Measurements from ENCODE around the gene ABCB8.
"Not testable (repeated sequence)": the region's sequence is repeated elsewhere in the genome, so short reads cannot be mapped to it uniquely, and the experiment has no call there.

Gene ABCB8

DNA sequence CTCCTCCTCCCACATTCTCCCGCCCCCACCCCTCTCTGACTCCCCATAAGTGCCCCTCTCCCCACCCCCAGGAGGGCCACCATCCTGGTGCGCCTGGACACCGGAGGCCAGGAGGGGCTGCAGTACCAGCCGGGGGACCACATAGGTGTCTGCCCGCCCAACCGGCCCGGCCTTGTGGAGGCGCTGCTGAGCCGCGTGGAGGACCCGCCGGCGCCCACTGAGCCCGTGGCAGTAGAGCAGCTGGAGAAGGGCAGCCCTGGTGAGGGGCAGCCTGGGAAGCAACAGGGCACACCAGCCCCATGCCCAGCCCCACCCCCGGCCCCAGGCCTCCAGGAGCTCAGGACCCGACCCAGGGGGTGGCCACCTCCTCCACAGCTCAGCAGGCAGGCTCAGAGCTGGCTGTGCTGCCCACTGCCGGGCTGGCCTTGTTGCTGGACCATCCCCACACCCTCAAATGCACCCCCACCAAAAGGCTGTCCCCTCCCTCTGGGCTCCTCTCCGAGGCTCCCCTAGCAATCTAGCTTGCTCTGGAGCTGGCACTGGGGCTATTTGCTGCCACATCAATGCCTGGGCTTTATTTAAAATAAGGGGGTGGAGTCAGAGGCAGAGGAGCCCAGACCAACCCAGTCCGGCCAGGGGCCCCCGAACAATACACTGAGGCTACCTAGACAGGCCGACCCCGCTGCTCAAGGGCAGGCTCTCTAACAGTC lies 18.8 kb upstream of the ABCB8 start:
- H3K27me3 ChIP-seq (ENCODE audit: low read depth, low read length): peaks cover 5% of the 10 kb centered on the region
- no peaks in the 10 kb centered on the region for H3K9me3 ChIP-seq (ENCODE audit: control insufficient read depth in 1 of 2, low read length in 2 of 2)
- no peak overlapping the region for H3K27ac ChIP-seq (ENCODE audit: low read length)
- H3K4me1 ChIP-seq (ENCODE audit: control insufficient read depth in 1 of 2, insufficient read depth in 2 of 2, low read length in 2 of 2): peaks cover 6 to 36% of the 10 kb centered on the region in 2 donors
- no peaks in the 10 kb centered on the region for H3K36me3 ChIP-seq (ENCODE audit: control insufficient read depth in 1 of 2, insufficient read depth in 2 of 2, low read length in 2 of 2)
- H3K4me3 ChIP-seq (ENCODE audit: low read depth in 1 of 2, low read length in 2 of 2): no peak overlapping the region

DNA sequence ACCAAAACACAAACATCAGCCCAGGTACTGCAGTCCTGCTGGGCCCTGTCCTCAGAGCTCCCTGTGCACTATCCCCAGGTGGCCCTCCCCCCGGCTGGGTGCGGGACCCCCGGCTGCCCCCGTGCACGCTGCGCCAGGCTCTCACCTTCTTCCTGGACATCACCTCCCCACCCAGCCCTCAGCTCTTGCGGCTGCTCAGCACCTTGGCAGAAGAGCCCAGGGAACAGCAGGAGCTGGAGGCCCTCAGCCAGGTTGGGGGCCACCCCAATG lies 18.3 kb upstream of the ABCB8 start:
- Histone ChIP-seq H3K27ac (ENCODE audit: low read length) (no peak overlapping the region), H3K9me3 (ENCODE audit: control insufficient read depth in 1 of 2, low read length in 2 of 2) (no peaks in the 10 kb centered on the region), H3K27me3 (ENCODE audit: low read depth, low read length) (peaks cover 5% of the 10 kb centered on the region), H3K36me3 (ENCODE audit: control insufficient read depth in 1 of 2, insufficient read depth in 2 of 2, low read length in 2 of 2) (no peaks in the 10 kb centered on the region), H3K4me3 (ENCODE audit: low read depth in 1 of 2, low read length in 2 of 2) (no peak overlapping the region), H3K4me1 (ENCODE audit: control insufficient read depth in 1 of 2, insufficient read depth in 2 of 2, low read length in 2 of 2) (peaks cover 6 to 36% of the 10 kb centered on the region in 2 donors)

DNA sequence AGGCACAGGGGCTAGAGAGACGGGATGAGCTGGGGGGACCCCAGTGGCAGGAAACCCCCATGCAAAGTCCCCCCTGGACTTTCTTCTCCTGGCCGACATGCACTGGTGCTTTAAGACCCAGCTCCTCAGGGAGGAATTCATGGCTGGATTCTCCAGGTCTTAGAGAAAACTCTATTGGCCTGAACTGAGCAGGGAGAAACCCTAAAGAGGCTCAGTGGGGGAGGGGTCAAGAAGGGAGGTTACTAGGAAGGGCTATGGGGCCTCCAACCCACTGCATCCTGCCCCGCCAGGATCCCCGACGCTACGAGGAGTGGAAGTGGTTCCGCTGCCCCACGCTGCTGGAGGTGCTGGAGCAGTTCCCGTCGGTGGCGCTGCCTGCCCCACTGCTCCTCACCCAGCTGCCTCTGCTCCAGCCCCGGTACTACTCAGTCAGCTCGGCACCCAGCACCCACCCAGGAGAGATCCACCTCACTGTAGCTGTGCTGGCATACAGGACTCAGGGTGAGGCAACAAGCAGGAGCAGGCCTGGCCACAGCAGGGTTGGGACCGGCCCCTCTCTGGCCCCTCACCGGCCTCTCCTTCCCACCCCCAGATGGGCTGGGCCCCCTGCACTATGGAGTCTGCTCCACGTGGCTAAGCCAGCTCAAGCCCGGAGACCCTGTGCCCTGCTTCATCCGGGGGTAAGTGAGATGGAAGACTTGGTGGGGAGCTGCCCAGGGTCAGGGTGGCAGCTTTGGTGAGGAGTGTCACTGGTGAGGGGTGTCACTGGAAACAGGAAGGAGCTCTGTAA lies 17.7 kb upstream of the ABCB8 start:
- Histone ChIP-seq H3K27ac (ENCODE audit: low read length) (no peak overlapping the region), H3K36me3 (ENCODE audit: control insufficient read depth in 1 of 2, insufficient read depth in 2 of 2, low read length in 2 of 2) (no peaks in the 10 kb centered on the region), H3K27me3 (ENCODE audit: low read depth, low read length) (peaks cover 7% of the 10 kb centered on the region), H3K4me3 (ENCODE audit: low read depth in 1 of 2, low read length in 2 of 2) (no peak overlapping the region), H3K4me1 (ENCODE audit: control insufficient read depth in 1 of 2, insufficient read depth in 2 of 2, low read length in 2 of 2) (peaks cover 6 to 36% of the 10 kb centered on the region in 2 donors), H3K9me3 (ENCODE audit: control insufficient read depth in 1 of 2, low read length in 2 of 2) (no peaks in the 10 kb centered on the region)

DNA sequence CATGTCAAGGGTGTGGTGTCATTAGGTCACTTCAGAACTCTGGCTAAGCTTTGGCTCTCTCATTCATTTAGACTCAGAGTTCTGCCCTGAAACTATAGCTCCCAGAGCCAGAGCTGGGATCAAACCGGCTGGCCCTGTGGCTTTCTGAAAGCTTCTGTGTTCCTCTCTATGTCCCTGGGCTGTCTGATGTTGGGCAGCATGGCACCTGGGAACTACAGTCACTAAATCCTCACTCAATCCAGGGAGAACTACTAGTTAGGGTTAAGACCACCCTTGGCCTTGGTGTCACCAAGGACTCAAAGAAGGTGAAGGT lies 17.2 kb upstream of the ABCB8 start:
- H3K4me1 ChIP-seq (ENCODE audit: control insufficient read depth in 1 of 2, insufficient read depth in 2 of 2, low read length in 2 of 2): peaks cover 6 to 36% of the 10 kb centered on the region in 2 donors
- H3K27ac ChIP-seq (ENCODE audit: low read length): no peak overlapping the region
- H3K36me3 ChIP-seq (ENCODE audit: control insufficient read depth in 1 of 2, insufficient read depth in 2 of 2, low read length in 2 of 2): no peaks in the 10 kb centered on the region
- no peaks in the 10 kb centered on the region for H3K9me3 ChIP-seq (ENCODE audit: control insufficient read depth in 1 of 2, low read length in 2 of 2)
- H3K4me3 ChIP-seq (ENCODE audit: low read depth in 1 of 2, low read length in 2 of 2): no peak overlapping the region
- H3K27me3 ChIP-seq (ENCODE audit: low read depth, low read length): peaks cover 10% of the 10 kb centered on the region

DNA sequence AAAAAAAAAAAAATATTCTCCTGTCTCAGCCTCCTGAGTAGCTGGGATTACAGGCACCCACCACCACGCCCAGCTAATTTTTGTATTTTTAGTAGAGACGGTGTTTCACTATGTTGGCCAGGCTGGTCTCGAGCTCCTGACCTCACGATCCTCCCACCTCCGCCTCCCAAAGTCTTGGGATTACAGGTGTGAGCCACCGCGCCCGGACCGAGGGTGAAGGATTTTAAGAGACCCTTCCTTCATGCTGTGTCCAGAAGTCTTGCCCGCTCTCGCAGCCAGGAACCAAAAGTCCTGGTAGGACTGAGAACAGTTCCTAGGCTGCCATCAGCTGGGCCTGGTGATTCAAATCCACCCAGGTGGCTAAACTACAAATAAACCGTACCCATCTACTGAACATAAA lies 16.6 kb upstream of the ABCB8 start:
- H3K4me1 ChIP-seq (ENCODE audit: control insufficient read depth in 1 of 2, insufficient read depth in 2 of 2, low read length in 2 of 2): peaks cover 6 to 34% of the 10 kb centered on the region in 2 donors

DNA sequence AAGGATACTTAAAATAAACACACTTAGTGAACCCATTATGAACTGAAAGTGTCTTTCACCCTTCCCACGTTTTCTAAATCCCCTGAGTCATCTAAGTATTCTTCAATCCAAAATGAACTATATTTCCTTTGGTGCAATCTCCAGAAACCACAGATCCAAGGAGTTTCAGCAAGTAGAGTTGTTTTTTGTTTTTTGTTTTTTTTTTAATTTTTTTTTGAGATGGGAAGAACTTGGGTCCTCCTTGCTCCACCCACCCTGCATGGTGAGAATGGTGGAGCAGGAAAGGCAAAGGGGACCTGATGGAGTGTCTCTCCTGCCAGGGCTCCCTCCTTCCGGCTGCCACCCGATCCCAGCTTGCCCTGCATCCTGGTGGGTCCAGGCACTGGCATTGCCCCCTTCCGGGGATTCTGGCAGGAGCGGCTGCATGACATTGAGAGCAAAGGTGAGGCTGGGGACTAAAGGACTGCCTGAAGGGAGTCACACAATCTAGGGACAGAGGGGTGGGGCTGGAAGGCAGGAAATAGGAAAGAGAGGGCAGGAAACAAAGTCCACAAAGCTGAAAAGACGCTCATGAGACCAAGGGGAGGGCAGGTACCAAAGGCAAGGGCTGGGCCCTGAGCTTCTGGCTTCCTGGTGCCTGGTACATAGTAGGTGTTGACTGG lies 16.1 kb upstream of the ABCB8 start:
- no peaks in the 10 kb centered on the region for H3K36me3 ChIP-seq (ENCODE audit: control insufficient read depth in 1 of 2, insufficient read depth in 2 of 2, low read length in 2 of 2)
- no peaks in the 10 kb centered on the region for H3K9me3 ChIP-seq (ENCODE audit: control insufficient read depth in 1 of 2, low read length in 2 of 2)
- no peak overlapping the region for H3K4me3 ChIP-seq (ENCODE audit: low read depth in 1 of 2, low read length in 2 of 2)
- no peak overlapping the region for H3K27ac ChIP-seq (ENCODE audit: low read length)
- peaks cover 6 to 32% of the 10 kb centered on the region in 2 donors for H3K4me1 ChIP-seq (ENCODE audit: control insufficient read depth in 1 of 2, insufficient read depth in 2 of 2, low read length in 2 of 2)
- peaks cover 10% of the 10 kb centered on the region for H3K27me3 ChIP-seq (ENCODE audit: low read depth, low read length)

More for the DNA sequence above, 16.6 kb upstream of the ABCB8 start:
- not testable (repeated sequence) for H3K4me3 ChIP-seq (ENCODE audit: low read depth in 1 of 2, low read length in 2 of 2); H3K27me3 ChIP-seq (ENCODE audit: low read depth, low read length); H3K27ac ChIP-seq (ENCODE audit: low read length); H3K36me3 ChIP-seq (ENCODE audit: control insufficient read depth in 1 of 2, insufficient read depth in 2 of 2, low read length in 2 of 2); H3K9me3 ChIP-seq (ENCODE audit: control insufficient read depth in 1 of 2, low read length in 2 of 2)

DNA sequence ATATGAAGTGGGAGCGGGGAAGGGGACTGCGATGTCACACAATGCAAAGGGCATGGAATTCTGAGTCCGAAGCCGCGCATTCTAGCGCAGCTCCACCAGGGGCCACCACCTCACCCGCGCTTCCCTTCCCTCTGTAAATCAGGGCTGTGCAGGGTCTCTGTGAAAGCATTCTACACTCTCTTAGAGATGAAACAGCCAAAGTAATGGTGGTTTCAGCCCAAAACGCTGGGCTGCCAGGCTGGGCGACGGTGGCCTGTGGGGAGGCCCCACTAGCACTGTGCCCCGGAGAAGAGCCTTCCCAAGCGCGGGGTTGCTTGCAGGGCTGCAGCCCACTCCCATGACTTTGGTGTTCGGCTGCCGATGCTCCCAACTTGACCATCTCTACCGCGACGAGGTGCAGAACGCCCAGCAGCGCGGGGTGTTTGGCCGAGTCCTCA lies 15.3 kb upstream of the ABCB8 start:
- Histone ChIP-seq H3K27me3 (ENCODE audit: low read depth, low read length) (peaks cover 10% of the 10 kb centered on the region), H3K4me3 (ENCODE audit: low read depth in 1 of 2, low read length in 2 of 2) (peak overlapping the region in 1 of 2 donors; percentile 62), H3K9me3 (ENCODE audit: control insufficient read depth in 1 of 2, low read length in 2 of 2) (no peaks in the 10 kb centered on the region), H3K36me3 (ENCODE audit: control insufficient read depth in 1 of 2, insufficient read depth in 2 of 2, low read length in 2 of 2) (no peaks in the 10 kb centered on the region), H3K27ac (ENCODE audit: low read length) (no peak overlapping the region), H3K4me1 (ENCODE audit: control insufficient read depth in 1 of 2, insufficient read depth in 2 of 2, low read length in 2 of 2) (peaks cover 6 to 34% of the 10 kb centered on the region in 2 donors)

DNA sequence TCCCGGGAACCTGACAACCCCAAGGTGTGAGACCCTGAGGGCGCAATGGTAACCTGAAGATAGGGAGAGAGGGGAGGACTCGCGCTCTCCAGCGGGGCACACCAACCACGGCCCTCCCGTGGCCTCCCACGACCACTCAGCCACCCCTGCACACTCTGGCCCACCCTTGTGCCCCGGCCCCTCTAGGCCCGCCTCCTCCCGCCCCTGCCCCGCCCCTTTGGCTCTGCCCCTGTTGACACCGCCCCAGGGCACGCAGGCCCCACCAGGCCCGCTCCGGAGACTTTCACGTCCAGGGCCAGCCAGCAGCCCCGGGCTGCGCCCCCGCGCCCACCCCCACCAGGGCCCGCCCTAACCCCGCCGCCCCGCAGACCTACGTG lies 14.9 kb upstream of the ABCB8 start:
- Histone ChIP-seq H3K4me1 (ENCODE audit: control insufficient read depth in 1 of 2, insufficient read depth in 2 of 2, low read length in 2 of 2) (peaks cover 6 to 36% of the 10 kb centered on the region in 2 donors), H3K27ac (ENCODE audit: low read length) (no peak overlapping the region), H3K27me3 (ENCODE audit: low read depth, low read length) (peaks cover 10% of the 10 kb centered on the region), H3K36me3 (ENCODE audit: control insufficient read depth in 1 of 2, insufficient read depth in 2 of 2, low read length in 2 of 2) (no peaks in the 10 kb centered on the region), H3K9me3 (ENCODE audit: control insufficient read depth in 1 of 2, low read length in 2 of 2) (no peaks in the 10 kb centered on the region), H3K4me3 (ENCODE audit: low read depth in 1 of 2, low read length in 2 of 2) (peak overlapping the region in 1 of 2 donors; percentile 62)

DNA sequence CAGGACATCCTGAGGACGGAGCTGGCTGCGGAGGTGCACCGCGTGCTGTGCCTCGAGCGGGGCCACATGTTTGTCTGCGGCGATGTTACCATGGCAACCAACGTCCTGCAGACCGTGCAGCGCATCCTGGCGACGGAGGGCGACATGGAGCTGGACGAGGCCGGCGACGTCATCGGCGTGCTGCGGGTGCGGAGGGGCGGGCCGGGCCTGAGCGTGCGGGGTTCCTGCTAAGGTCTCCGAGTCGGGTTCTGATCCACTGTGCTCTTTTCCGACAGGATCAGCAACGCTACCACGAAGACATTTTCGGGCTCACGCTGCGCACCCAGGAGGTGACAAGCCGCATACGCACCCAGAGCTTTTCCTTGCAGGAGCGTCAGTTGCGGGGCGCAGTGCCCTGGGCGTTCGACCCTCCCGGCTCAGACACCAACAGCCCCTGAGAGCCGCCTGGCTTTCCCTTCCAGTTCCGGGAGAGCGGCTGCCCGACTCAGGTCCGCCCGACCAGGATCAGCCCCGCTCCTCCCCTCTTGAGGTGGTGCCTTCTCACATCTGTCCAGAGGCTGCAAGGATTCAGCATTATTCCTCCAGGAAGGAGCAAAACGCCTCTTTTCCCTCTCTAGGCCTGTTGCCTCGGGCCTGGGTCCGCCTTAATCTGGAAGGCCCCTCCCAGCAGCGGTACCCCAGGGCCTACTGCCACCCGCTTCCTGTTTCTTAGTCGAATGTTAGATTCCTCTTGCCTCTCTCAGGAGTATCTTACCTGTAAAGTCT lies 14.3 kb upstream of the ABCB8 start:
- Histone ChIP-seq H3K4me3 (ENCODE audit: low read depth in 1 of 2, low read length in 2 of 2) (peak overlapping the region; percentile 26 to 62), H3K9me3 (ENCODE audit: control insufficient read depth in 1 of 2, low read length in 2 of 2) (no peaks in the 10 kb centered on the region), H3K27me3 (ENCODE audit: low read depth, low read length) (peaks cover 10% of the 10 kb centered on the region), H3K4me1 (ENCODE audit: control insufficient read depth in 1 of 2, insufficient read depth in 2 of 2, low read length in 2 of 2) (peaks cover 6 to 35% of the 10 kb centered on the region in 2 donors), H3K27ac (ENCODE audit: low read length) (no peak overlapping the region), H3K36me3 (ENCODE audit: control insufficient read depth in 1 of 2, insufficient read depth in 2 of 2, low read length in 2 of 2) (no peaks in the 10 kb centered on the region)

DNA sequence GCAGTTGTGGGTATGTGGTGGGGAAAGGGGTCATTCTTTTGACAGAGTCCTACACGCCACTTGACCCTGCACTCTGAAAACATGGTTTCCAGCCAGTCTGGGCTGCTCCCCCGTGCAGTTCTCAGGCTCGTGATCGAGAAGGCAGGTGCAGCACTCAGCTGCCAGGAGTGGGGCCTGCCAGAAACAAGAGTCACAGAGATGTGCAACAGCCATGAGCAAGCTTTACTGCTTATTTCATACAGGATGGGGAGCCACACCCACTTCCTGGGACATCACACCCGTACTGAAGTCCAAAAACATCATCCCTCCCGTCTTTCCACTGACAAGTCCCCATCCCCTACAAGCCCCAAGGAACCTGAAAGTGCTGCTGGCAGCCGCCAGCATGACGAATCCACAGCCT lies 13.3 kb upstream of the ABCB8 start:
- Histone ChIP-seq H3K4me3 (ENCODE audit: low read depth in 1 of 2, low read length in 2 of 2) (no peak overlapping the region), H3K36me3 (ENCODE audit: control insufficient read depth in 1 of 2, insufficient read depth in 2 of 2, low read length in 2 of 2) (no peaks in the 10 kb centered on the region), H3K9me3 (ENCODE audit: control insufficient read depth in 1 of 2, low read length in 2 of 2) (no peaks in the 10 kb centered on the region), H3K27me3 (ENCODE audit: low read depth, low read length) (peaks cover 20% of the 10 kb centered on the region), H3K4me1 (ENCODE audit: control insufficient read depth in 1 of 2, insufficient read depth in 2 of 2, low read length in 2 of 2) (peaks cover 6 to 34% of the 10 kb centered on the region in 2 donors), H3K27ac (ENCODE audit: low read length) (no peak overlapping the region)

DNA sequence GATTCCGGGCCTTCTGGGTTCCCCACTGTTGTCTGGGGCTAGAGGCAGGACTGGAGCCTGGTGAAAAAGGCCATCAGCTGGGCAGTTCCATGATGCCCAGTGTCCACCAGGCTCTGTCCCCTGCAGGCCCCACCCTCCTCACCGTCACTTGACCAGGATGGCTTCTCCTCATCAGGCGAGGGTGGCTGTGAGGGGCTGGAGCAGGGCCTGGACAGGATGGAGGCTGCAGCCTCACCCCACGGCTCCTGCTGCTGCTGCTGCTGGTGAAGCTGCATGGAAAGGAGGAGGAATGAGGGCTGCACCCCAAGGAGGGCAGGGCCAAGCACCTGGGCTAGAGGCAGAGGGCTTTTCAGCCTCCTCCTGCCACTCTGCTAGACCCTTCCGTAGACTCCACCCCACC lies 12.3 kb upstream of the ABCB8 start:
- H3K4me3 ChIP-seq (ENCODE audit: low read depth in 1 of 2, low read length in 2 of 2): no peak overlapping the region
- H3K27ac ChIP-seq (ENCODE audit: low read length): no peak overlapping the region
- no peaks in the 10 kb centered on the region for H3K9me3 ChIP-seq (ENCODE audit: control insufficient read depth in 1 of 2, low read length in 2 of 2)
- H3K4me1 ChIP-seq (ENCODE audit: control insufficient read depth in 1 of 2, insufficient read depth in 2 of 2, low read length in 2 of 2): peaks cover 6 to 26% of the 10 kb centered on the region in 2 donors
- no peaks in the 10 kb centered on the region for H3K36me3 ChIP-seq (ENCODE audit: control insufficient read depth in 1 of 2, insufficient read depth in 2 of 2, low read length in 2 of 2)
- H3K27me3 ChIP-seq (ENCODE audit: low read depth, low read length): peaks cover 25% of the 10 kb centered on the region

Data from muscle layer of duodenum (tissue), 2 donors.